RWPE2 (cell line): Measurements from ENCODE around the gene LRMDA.

ENCODE experiments used
- ATAC-seq: fragments of 200-7000 bp; cut with Tn5 transposase; 3 replicates; pipeline ENCODE4 v1.9.1; 2021; ENCODE audit warnings: low read depth
- DNase-seq: peaks from one replicate; pipeline ENCODE4 v3.0.0-alpha.2; 2020; ENCODE audit warnings: low spot score
- H3K27ac ChIP-seq: fragments of 450-650 bp; 2 replicates; pipeline ENCODE4 v1.5.1; 2017; ENCODE audit warnings: mild to moderate bottlenecking; ENCODE audit not compliant: poor library complexity, severe bottlenecking
- H3K27me3 ChIP-seq: fragments of 250-450 bp; sonication (Bioruptor Pico); 2 replicates; pipeline ENCODE4 v1.5.1; 2021; ENCODE audit warnings: mild to moderate bottlenecking, moderate library complexity; ENCODE audit not compliant: insufficient read depth, poor library complexity, severe bottlenecking
- H3K36me3 ChIP-seq: fragments of 250-450 bp; sonication (Bioruptor Pico); 2 replicates; pipeline ENCODE4 v1.5.1; 2020; ENCODE audit warnings: low read depth, mild to moderate bottlenecking, moderate library complexity
- H3K4me1 ChIP-seq: fragments of 250-450 bp; sonication (Bioruptor Pico); 2 replicates; pipeline ENCODE4 v1.5.1; 2021; ENCODE audit warnings: mild to moderate bottlenecking, moderate library complexity; ENCODE audit not compliant: insufficient read depth, poor library complexity, severe bottlenecking
- H3K4me3 ChIP-seq: fragments of 250-450 bp; sonication (Bioruptor Pico); 2 replicates; pipeline ENCODE4 v1.5.1; 2021; ENCODE audit warnings: mild to moderate bottlenecking, moderate library complexity; ENCODE audit not compliant: severe bottlenecking
- H3K9me3 ChIP-seq: fragments of 250-450 bp; sonication (Bioruptor Pico); 2 replicates; pipeline ENCODE4 v1.5.1; 2021; ENCODE audit warnings: mild to moderate bottlenecking, moderate library complexity; ENCODE audit not compliant: severe bottlenecking
- TF ChIP-seq, protein P1 (sequence below): fragments of 450-650 bp; IDR thresholded peaks from one replicate; pipeline ENCODE4 v1.5.1; 2017; ENCODE audit warnings: mild to moderate bottlenecking, moderate library complexity; ENCODE audit not compliant: poor library complexity, severe bottlenecking

LRMDA gene

DNA sequence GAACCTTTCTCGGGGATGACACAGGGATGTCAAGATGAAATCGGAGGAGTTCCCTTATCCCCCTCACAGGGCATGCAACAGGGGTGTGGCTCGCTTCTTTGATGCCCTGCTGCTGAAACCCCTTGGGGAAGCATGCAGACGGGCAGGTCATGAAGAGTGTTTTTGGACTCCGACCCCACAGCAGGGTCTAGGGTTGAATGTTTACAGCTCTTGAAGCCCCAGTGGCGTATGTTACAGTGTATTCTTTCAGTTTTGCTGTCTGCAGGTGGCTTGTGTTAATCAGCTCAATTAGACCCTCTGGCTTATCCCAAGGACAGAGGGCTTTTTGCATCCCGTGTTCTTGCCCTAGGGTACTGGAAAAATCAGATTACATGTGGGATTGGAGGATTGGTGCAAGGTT, 446.5 kb downstream of the LRMDA start:
- no peaks in the 10 kb centered on the region for H3K4me1 ChIP-seq
- no peak overlapping the region for H3K4me3 ChIP-seq
- no peak for DNase-seq
- no peaks in the 10 kb centered on the region for H3K9me3 ChIP-seq
- H3K27ac ChIP-seq, result no peak overlapping the region
- no peaks in the 10 kb centered on the region for H3K36me3 ChIP-seq
- ATAC-seq, result no peak
- TF ChIP-seq, protein P1, sequence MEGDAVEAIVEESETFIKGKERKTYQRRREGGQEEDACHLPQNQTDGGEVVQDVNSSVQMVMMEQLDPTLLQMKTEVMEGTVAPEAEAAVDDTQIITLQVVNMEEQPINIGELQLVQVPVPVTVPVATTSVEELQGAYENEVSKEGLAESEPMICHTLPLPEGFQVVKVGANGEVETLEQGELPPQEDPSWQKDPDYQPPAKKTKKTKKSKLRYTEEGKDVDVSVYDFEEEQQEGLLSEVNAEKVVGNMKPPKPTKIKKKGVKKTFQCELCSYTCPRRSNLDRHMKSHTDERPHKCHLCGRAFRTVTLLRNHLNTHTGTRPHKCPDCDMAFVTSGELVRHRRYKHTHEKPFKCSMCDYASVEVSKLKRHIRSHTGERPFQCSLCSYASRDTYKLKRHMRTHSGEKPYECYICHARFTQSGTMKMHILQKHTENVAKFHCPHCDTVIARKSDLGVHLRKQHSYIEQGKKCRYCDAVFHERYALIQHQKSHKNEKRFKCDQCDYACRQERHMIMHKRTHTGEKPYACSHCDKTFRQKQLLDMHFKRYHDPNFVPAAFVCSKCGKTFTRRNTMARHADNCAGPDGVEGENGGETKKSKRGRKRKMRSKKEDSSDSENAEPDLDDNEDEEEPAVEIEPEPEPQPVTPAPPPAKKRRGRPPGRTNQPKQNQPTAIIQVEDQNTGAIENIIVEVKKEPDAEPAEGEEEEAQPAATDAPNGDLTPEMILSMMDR, result no peak
- peaks cover 9% of the 10 kb centered on the region for H3K27me3 ChIP-seq

DNA sequence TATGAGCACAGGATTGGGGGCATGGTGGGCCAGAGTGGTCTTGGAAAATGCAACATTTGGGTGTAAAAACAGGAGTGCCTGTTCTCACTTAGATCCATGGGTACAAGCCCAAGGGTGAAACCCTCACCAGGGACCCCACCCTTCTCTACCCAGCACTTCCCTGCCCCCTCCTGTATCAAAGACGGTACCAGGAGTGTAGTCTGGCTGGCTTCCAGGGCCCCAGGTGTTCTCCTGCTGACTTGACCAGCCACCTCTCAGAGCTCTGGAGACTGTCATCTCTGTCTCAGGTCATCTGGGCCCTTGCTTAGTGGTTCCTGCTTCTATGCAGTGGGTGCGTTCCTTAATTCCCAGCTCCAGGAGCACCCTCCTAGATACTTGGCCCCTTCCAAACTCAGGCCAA, 447.2 kb downstream of the LRMDA start:
- DNase-seq, result no peak
- ATAC-seq, result no peak
- no peaks in the 10 kb centered on the region for H3K4me1 ChIP-seq
- no peak overlapping the region for H3K4me3 ChIP-seq
- peaks cover 9% of the 10 kb centered on the region for H3K27me3 ChIP-seq
- TF ChIP-seq, protein P1, result no peak
- no peak overlapping the region for H3K27ac ChIP-seq
- no peaks in the 10 kb centered on the region for H3K36me3 ChIP-seq
- H3K9me3 ChIP-seq, result no peaks in the 10 kb centered on the region

DNA sequence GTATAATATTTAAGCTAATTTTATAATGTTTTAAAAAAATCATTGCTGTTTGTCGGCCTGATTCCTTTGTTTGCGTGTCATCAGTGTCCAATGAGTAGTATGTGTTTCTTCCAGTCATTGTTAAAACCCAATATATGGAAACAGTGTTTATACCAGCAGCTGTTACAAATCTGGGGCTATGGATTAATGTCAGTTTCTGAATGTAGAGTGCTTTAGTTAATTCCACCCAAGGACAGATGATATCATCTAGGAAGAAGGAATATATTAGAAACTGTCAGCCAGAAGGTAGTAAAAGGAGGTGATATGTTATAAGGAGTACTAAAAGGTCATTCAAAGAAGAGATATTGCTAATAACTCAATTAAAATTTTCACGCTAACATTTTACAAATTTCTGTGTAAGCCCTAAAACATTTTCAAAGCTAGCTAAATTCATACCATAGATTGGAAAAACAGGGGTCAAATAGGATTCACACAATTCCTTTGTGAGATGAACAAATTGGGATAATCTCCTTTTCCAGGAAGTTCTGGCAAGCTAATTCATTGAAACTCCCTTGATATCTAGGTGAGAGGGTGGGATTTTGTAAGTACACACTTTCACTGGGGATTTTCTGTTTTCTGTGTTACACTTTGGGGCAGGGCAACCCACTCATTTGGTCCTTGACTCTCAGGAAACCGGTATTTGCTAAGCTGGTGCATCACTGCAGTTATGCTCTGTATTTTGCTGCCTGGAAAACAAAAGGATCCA, 448.8 kb downstream of the LRMDA start:
- no peak overlapping the region for H3K27ac ChIP-seq
- H3K36me3 ChIP-seq, result no peaks in the 10 kb centered on the region
- no peak overlapping the region for H3K4me3 ChIP-seq
- H3K27me3 ChIP-seq, result no peaks in the 10 kb centered on the region
- H3K9me3 ChIP-seq, result no peaks in the 10 kb centered on the region
- TF ChIP-seq, protein P1, result no peak
- no peaks in the 10 kb centered on the region for H3K4me1 ChIP-seq
- ATAC-seq, result no peak
- no peak for DNase-seq

DNA sequence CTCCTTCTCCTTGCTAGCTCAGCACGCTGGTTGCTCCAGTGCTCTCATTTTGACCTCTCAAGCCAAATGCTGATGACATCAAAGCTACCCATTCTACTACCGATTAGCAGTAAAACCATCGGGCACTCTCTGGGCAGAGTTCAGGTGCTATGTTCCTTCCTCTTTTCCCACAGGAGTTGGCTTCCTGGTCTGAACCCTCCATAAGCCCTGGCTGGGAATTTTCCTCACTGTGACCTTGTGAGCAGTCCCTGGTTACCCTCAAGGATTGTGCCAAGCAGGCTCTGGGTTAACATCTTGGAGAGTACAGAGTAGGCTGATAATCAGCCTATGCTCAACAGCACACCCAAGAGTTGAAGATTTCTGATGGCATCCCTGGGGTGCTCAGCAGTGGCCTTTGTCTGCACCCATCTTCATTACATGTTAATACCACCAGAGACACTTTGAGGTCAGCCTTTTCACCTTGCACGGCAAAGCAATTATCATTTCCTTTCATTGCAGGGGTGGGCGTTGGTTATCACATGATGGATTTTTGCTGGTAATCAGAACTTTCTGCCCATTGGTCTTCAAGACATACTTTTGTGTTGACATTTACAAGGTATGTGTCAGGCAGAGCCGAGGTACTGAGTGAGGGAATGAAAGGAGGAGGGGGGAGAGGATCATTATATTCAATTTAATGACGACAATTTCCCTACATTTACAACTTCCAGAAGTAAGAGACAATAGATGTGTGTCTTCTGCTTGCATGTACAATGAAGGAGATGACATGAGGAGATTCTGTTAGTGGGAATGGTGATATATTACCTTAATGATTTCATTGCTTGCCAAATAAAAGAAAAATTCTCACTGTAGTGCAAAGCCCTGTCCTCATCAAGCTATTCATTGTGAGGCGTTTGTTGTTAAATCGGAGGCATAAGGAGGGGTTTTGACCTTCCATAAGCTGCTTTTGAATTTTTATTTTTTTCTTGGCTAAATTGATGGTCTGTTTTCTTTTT, 452.0 kb downstream of the LRMDA start:
- no peaks in the 10 kb centered on the region for H3K4me1 ChIP-seq
- TF ChIP-seq, protein P1, result no peak
- no peak overlapping the region for H3K27ac ChIP-seq
- H3K36me3 ChIP-seq, result no peaks in the 10 kb centered on the region
- H3K27me3 ChIP-seq, result no peaks in the 10 kb centered on the region
- no peak overlapping the region for H3K4me3 ChIP-seq
- ATAC-seq (no peak), DNase-seq (no peak)
- no peaks in the 10 kb centered on the region for H3K9me3 ChIP-seq
